AG09309 (cell line): ENCODE measurements around the gene MBL2.

ENCODE experiments used
- DNase-seq: peaks from one replicate; pipeline ENCODE4 v3.0.0-alpha.2; 2010; ENCODE audit warnings: low read depth
- H3K4me3 ChIP-seq: 2 replicates; pipeline ENCODE4 v1.5.1; 2011; ENCODE audit warnings: mild to moderate bottlenecking, low read depth, low read length, moderate library complexity; ENCODE audit not compliant: control insufficient read depth
- CTCF ChIP-seq: IDR thresholded peaks from 2 replicates; pipeline ENCODE4 v1.5.1; 2011; ENCODE audit warnings: mild to moderate bottlenecking, low read depth, low read length, inconsistent platforms; ENCODE audit not compliant: insufficient read depth, control insufficient read depth; ENCODE audit errors: missing control alignments

The MBL2 gene

DNA sequence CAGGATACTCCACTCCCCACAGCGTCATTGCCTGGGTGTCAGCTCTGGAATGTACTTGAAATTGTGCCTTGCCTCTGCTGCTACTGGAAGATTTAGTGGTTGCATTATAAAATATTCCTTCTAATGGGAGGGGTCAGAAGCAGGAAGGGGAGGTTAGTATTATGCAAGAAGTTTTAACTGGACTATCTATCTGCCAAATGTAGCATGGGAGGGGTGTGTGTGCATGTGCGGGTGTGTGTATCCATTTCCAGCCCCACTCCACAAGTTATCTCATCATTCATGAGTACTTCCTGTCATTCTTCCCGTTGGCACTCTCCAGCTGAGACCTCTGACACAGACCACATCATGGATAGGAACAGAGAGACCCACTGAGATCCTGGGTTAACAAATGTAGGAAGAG lies 13.4 kb downstream of the MBL2 start:
- no peak for TF ChIP-seq CTCF
- no peak overlapping the region for H3K4me3 ChIP-seq
- no peak for DNase-seq

GRCh38 chr10:52758406-52758805 lies 14.2 kb downstream of the MBL2 start:
- H3K4me3 ChIP-seq, result no peak overlapping the region
- no peak for DNase-seq
- TF ChIP-seq CTCF, result no peak

DNA sequence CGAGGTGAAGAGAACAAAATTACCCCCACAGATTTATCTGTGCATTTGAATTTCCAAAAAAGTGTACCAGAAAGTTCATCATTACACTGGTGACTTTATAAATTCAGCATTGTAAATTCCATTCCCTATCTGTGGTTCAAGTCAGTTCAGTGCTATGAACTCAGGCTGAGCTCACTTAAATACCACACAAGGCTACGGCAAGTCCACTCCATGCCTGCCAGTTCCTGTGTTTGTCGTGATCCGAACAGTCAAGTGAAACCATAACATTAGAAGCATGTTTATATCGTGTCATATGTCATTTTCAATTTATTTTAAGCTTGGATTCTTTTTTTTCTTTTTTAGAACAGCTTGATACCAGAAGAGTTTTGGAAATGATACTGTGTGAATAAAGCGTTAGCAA lies 14.8 kb downstream of the MBL2 start:
- no peak for TF ChIP-seq CTCF
- DNase-seq, result peak; percentile 52
- H3K4me3 ChIP-seq, result no peak overlapping the region

- DNase-seq, result no peak
- no peak for TF ChIP-seq CTCF
Observed at GRCh38 chr10:52756966-52757365, 15.6 kb downstream of the MBL2 start.

DNA sequence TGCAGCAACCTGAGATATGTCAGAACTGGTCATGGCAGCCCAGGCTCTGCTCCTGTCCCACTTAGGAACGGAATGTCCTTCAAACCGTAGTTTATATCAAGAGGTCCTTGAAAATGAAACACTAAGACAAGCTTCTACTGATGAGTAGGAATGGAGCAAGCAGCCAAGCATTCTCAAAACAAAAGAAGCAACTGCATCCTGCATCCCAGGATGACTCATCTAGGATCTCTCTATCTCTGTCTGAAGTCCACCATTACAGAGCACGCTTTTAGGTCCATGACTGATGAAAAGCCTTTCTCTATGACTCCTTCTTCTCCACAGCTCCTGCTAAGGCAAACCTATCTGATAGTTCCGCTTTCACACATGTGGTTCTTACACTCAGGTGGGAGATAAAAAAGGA lies 16.3 kb downstream of the MBL2 start:
- no peak overlapping the region for H3K4me3 ChIP-seq
- no peak for TF ChIP-seq CTCF
- DNase-seq, result no peak

More at GRCh38 chr10:52756966-52757365, 15.6 kb downstream of the MBL2 start:
- no peak overlapping the region for H3K4me3 ChIP-seq

- peak; percentile 73 for DNase-seq
- no peak overlapping the region for H3K4me3 ChIP-seq
- TF ChIP-seq CTCF, result no peak
Observed at GRCh38 chr10:52755297-52756062, 17.1 kb downstream of the MBL2 start.
